OCI-LY1 (cell line): ENCODE data around the gene SIVA1.

Experiments
- H2AFZ ChIP-seq: fragments of 200-600 bp; sonication (generic), shearing (Covaris generic); 2 replicates; pipeline ENCODE4 v1.6.0; 2014; ENCODE audit warnings: antibody characterized with exemption, mild to moderate bottlenecking, low read length
- H3F3A ChIP-seq: fragments of 200-600 bp; sonication (generic), shearing (Covaris generic); 2 replicates; pipeline ENCODE4 v1.6.0; 2014; ENCODE audit warnings: mild to moderate bottlenecking, antibody characterized with exemption, low read length, moderate library complexity; ENCODE audit not compliant: insufficient read depth
- H3K27ac ChIP-seq: fragments of 200-600 bp; sonication (generic); 2 replicates; pipeline ENCODE4 v1.5.1; 2014; ENCODE audit warnings: low read length, mixed run types, mild to moderate bottlenecking, low read depth; ENCODE audit not compliant: poor library complexity, severe bottlenecking
- H3K27me3 ChIP-seq: fragments of 200-600 bp; sonication (generic); 2 replicates; pipeline ENCODE4 v1.6.0; 2014; ENCODE audit warnings: antibody characterized with exemption, mild to moderate bottlenecking, low read length, moderate library complexity; ENCODE audit not compliant: insufficient read depth
- H3K36me3 ChIP-seq: fragments of 200-600 bp; sonication (generic); 2 replicates; pipeline ENCODE4 v1.6.1; 2014; ENCODE audit warnings: mild to moderate bottlenecking, antibody characterized with exemption, low read length, moderate library complexity, mixed read lengths; ENCODE audit not compliant: insufficient read depth
- H3K4me1 ChIP-seq: fragments of 200-600 bp; sonication (generic); 2 replicates; pipeline ENCODE4 v1.5.1; 2014; ENCODE audit warnings: mild to moderate bottlenecking, low read length, moderate library complexity; ENCODE audit not compliant: insufficient read depth, severe bottlenecking
- H3K4me2 ChIP-seq: fragments of 200-600 bp; sonication (generic), shearing (Covaris generic); 2 replicates; pipeline ENCODE4 v1.6.1; 2014; ENCODE audit warnings: low read length
- H3K4me3 ChIP-seq: fragments of 200-600 bp; sonication (generic); 2 replicates; pipeline ENCODE4 v1.5.1; 2014; ENCODE audit warnings: low read length, low read depth, mild to moderate bottlenecking, mixed read lengths; ENCODE audit not compliant: poor library complexity, severe bottlenecking
- H3K79me2 ChIP-seq: fragments of 200-600 bp; shearing (Covaris generic); 2 replicates; pipeline ENCODE4 v1.6.1; 2016; ENCODE audit warnings: mixed run types, low read length, mixed read lengths; ENCODE audit not compliant: insufficient read depth
- H3K9ac ChIP-seq: fragments of 200-600 bp; sonication (generic), shearing (Covaris generic); 2 replicates; pipeline ENCODE4 v1.6.1; 2014; ENCODE audit warnings: mild to moderate bottlenecking, low read length, mixed read lengths
- H3K9me2 ChIP-seq: fragments of 200-600 bp; sonication (generic), shearing (Covaris generic); 2 replicates; pipeline ENCODE4 v1.6.1; 2014; ENCODE audit warnings: low read depth, mild to moderate bottlenecking, low read length, mixed read lengths
- H3K9me3 ChIP-seq: fragments of 200-600 bp; shearing (Covaris generic); 2 replicates; pipeline ENCODE4 v1.6.1; 2014; ENCODE audit warnings: low read length, mixed read lengths
- H4K20me1 ChIP-seq: fragments of 200-600 bp; sonication (generic), shearing (Covaris generic); 2 replicates; pipeline ENCODE4 v1.6.0; 2016; ENCODE audit warnings: mild to moderate bottlenecking, low read length; ENCODE audit not compliant: insufficient read depth
- EZH2 ChIP-seq: fragments of 200-600 bp; sonication (generic), shearing (Covaris generic); IDR thresholded peaks from 2 replicates; pipeline ENCODE4 v1.8.0; 2017; ENCODE audit warnings: borderline replicate concordance, mixed run types, mild to moderate bottlenecking, antibody characterized with exemption, low read length, moderate library complexity, mixed read lengths
- TF ChIP-seq, protein P1 (sequence below): fragments of 200-600 bp; sonication (generic), shearing (Covaris generic); IDR thresholded peaks from 2 replicates; pipeline ENCODE4 v1.5.1; 2017; ENCODE audit warnings: mild to moderate bottlenecking, antibody characterized with exemption, low read length, moderate library complexity, mixed read lengths

Gene SIVA1

DNA sequence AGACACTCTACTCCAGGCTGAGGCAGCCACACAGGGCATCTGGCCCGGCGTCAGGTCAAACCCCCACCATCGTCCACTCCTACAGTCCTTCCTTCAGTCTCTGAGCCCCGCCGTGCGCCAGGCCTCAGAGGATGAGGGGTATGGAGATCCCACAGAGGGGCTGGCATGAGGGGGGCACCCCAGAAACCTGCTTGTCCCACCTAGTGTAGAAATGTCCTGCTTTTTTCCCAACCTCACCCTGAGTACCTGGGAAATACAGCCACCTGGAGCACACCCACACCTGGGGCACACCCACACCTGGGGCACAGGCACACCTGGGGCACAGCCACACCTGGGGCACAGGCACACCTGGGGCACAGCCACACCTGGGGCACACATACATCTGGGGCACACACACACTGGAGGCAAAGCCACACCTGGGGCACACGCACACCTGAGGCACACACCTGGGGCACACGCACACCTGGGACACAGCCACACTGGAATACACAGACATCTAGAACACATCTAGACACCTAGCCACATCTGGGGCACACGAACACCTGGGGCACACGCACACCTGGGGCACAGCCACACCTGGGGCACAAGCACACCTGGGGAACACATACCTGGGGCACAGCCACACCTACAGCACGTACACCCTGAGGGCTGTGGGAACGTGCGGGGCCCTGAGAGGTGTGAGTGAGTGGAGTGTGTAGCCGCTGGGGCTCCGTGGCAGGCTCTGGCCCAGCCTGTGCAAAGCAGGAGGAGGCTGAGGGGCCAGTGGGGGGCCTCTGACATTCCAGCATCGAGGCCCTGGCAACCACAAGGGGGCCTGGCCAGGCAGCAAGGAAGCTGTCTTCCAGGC is 24.2 kb downstream of the SIVA1 start:
- H3K27ac ChIP-seq, result peak overlapping the region; percentile 24
- no peak overlapping the region for H3K4me3 ChIP-seq
- no peak overlapping the region for H3K9ac ChIP-seq
- no peaks in the 10 kb centered on the region for H3K4me1 ChIP-seq
- no peaks in the 10 kb centered on the region for H4K20me1 ChIP-seq
- no peak overlapping the region for H2AFZ ChIP-seq
- no peaks in the 10 kb centered on the region for H3K27me3 ChIP-seq
- H3K9me2 ChIP-seq, result no peaks in the 10 kb centered on the region
- H3F3A ChIP-seq, result no peaks in the 10 kb centered on the region
- TF ChIP-seq EZH2, result no peak
- TF ChIP-seq, protein P1, sequence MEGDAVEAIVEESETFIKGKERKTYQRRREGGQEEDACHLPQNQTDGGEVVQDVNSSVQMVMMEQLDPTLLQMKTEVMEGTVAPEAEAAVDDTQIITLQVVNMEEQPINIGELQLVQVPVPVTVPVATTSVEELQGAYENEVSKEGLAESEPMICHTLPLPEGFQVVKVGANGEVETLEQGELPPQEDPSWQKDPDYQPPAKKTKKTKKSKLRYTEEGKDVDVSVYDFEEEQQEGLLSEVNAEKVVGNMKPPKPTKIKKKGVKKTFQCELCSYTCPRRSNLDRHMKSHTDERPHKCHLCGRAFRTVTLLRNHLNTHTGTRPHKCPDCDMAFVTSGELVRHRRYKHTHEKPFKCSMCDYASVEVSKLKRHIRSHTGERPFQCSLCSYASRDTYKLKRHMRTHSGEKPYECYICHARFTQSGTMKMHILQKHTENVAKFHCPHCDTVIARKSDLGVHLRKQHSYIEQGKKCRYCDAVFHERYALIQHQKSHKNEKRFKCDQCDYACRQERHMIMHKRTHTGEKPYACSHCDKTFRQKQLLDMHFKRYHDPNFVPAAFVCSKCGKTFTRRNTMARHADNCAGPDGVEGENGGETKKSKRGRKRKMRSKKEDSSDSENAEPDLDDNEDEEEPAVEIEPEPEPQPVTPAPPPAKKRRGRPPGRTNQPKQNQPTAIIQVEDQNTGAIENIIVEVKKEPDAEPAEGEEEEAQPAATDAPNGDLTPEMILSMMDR, result no peak
- H3K4me2 ChIP-seq, result no peak overlapping the region
- H3K36me3 ChIP-seq, result peaks cover 34% of the 10 kb centered on the region
- H3K79me2 ChIP-seq, result no peaks in the 10 kb centered on the region
- no peaks in the 10 kb centered on the region for H3K9me3 ChIP-seq

DNA sequence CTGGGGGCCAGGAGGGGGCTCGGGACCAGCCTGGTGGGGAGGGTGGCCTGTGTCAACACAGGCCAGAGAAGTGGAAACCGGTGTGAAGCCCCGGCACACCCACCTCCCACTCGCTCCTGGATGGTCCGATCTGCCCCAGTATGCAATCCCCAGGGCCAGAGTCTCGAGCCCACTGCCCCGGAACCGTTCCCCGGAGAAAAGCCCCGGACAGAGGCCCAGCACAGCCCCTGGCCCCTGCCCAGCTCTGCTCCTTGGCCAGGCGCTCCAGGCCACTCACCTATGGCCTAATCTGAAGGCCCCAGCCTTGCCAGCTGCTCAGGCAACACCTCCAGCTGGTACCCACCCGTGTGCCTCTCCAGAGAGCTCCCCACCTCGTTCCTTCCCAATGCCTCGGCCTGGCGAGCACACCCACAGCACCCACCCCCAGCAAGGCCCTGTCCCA is 24.9 kb downstream of the SIVA1 start:
- no peak overlapping the region for H2AFZ ChIP-seq
- H3K4me1 ChIP-seq, result no peaks in the 10 kb centered on the region
- H3K9me2 ChIP-seq, result no peaks in the 10 kb centered on the region
- H3K9me3 ChIP-seq, result no peaks in the 10 kb centered on the region
- H3K4me3 ChIP-seq, result no peak overlapping the region
- TF ChIP-seq EZH2, result no peak
- TF ChIP-seq, protein P1, result no peak
- no peaks in the 10 kb centered on the region for H4K20me1 ChIP-seq
- no peaks in the 10 kb centered on the region for H3K79me2 ChIP-seq
- no peaks in the 10 kb centered on the region for H3F3A ChIP-seq
- H3K4me2 ChIP-seq, result no peak overlapping the region
- peaks cover 28% of the 10 kb centered on the region for H3K36me3 ChIP-seq
- H3K27me3 ChIP-seq, result no peaks in the 10 kb centered on the region
- H3K9ac ChIP-seq, result no peak overlapping the region
- H3K27ac ChIP-seq, result peak overlapping the region; percentile 24

DNA sequence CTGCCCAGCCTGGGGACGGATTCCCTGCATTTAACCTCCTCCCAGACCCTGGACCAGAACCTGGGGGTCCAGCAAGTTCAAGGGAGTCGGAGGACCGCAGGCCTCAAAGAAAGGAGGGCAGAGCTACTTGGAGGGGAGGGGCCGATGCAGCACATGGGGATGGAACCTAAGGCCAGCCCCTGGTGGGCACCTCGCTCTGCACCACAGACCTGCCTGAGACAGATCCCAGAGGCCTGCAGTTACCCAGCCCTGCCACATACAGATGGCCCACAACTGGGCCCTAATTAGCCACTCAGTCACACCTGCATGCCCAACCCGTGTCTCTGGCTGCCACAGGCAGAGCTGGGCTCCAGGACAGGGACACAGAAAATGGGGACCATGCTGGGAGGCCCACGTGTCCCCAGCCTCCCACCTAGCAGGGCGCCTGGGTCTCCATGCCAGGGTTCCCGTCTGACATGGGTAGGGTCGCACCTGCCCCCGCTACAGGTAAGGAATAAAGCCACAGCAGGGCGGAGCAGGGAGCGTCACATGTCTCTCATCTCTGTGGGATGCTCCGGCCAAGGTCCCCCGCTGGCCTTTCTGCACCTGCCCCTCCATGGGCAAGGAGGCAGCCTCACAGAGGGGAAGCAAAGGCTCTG is 25.9 kb downstream of the SIVA1 start:
- Histone ChIP-seq H3K4me1 (no peaks in the 10 kb centered on the region), H3K27ac (no peak overlapping the region), H3K27me3 (no peaks in the 10 kb centered on the region), H3K4me2 (no peak overlapping the region), H3K36me3 (peaks cover 21% of the 10 kb centered on the region; the same call in 1 of the 2 replicates), H3F3A (no peaks in the 10 kb centered on the region), H3K9me2 (no peaks in the 10 kb centered on the region), H3K79me2 (no peaks in the 10 kb centered on the region), H4K20me1 (no peaks in the 10 kb centered on the region), H3K4me3 (no peak overlapping the region), H2AFZ (no peak overlapping the region), H3K9me3 (no peaks in the 10 kb centered on the region), H3K9ac (no peak overlapping the region)
- TF ChIP-seq, protein P1, result no peak
- TF ChIP-seq EZH2, result no peak
